HepG2 (cell line): ENCODE results near the gene PHF2. TPM values are rescaled to one million over a fixed set of nuclear protein-coding genes. Genes with fewer than 3 reads are reported as not detected.
A peak's percentile ranks its signal among the peaks of the same experiment; 100 is the strongest.

ENCODE experiments used
- CENPT ChIP-seq: sonication (generic); formaldehyde crosslinking; IDR thresholded peaks from 2 replicates; pipeline ENCODE4 v1.8.0; 2022; ENCODE audit warnings: low read depth, mild to moderate bottlenecking, moderate library complexity, missing genetic modification reagents
- NFIB ChIP-seq: sonication (generic); formaldehyde crosslinking; IDR thresholded peaks from 2 replicates; pipeline ENCODE4 v1.9.0; 2021; ENCODE audit warnings: missing genetic modification reagents, mild to moderate bottlenecking, borderline replicate concordance
- TGIF2 ChIP-seq: IDR thresholded peaks from 2 replicates; pipeline ENCODE4 v1.6.1; 2016; ENCODE audit warnings: control low read depth, missing compliant biosample characterization
- ZNF496 ChIP-seq: sonication (generic); formaldehyde crosslinking; IDR thresholded peaks from 2 replicates; pipeline ENCODE4 v1.8.1; 2023; ENCODE audit warnings: mild to moderate bottlenecking, moderate library complexity, missing genetic modification reagents; ENCODE audit not compliant: insufficient replicate concordance
- polyA plus RNA-seq, 8 experiments: library from polyadenylated mRNA; depleted of rRNA in 3 of 8; stranded (reverse) in 7 of 8; unstranded in 1 of 8; fragments of >200 nt; fragmentation: Illumina TruSeq in 4 of 8; extraction: Trizol in 4 of 8; gene quantifications; 2 replicates each; pipeline versions ENCODE4 v1.2.1 to v1.2.3, GENCODE V29; 2011 to 2016; ENCODE audit warnings: low read depth in 4 of 8, missing spikeins in 1 of 8, mixed read lengths in 1 of 8; ENCODE audit not compliant: insufficient read depth in 1 of 8
- total RNA-seq, 5 experiments: library from RNA; depleted of rRNA; stranded (reverse); fragments of >200 nt; fragmentation: Illumina TruSeq; extraction: Trizol; gene quantifications; 2 replicates each; pipeline ENCODE4 v1.2.3, GENCODE V29; 2016; ENCODE audit warnings: low read depth in 1 of 5
- TF ChIP-seq, protein P1 (sequence below): sonication (generic); formaldehyde crosslinking; IDR thresholded peaks from 2 replicates; pipeline ENCODE4 v1.4.0; 2020; ENCODE audit warnings: mild to moderate bottlenecking, missing genetic modification reagents
- TF ChIP-seq, protein P2 (sequence below): IDR thresholded peaks from 2 replicates; pipeline ENCODE4 v1.6.1; 2016
- TF ChIP-seq, protein P3 (sequence below), 2 experiments: sonication (generic) in 1 of 2; formaldehyde crosslinking in 1 of 2; IDR thresholded peaks; 2 replicates each; pipeline versions ENCODE4 v1.5.1 to v1.6.1; 2011 to 2020; ENCODE audit warnings: borderline replicate concordance in 1 of 2, low read depth in 1 of 2, low read length in 1 of 2, mild to moderate bottlenecking in 1 of 2, missing genetic modification reagents in 1 of 2, moderate library complexity in 1 of 2
- TF ChIP-seq, protein P4 (sequence below): sonication (generic); formaldehyde crosslinking; IDR thresholded peaks from 2 replicates; pipeline ENCODE4 v1.4.0; 2020; ENCODE audit warnings: missing genetic modification reagents, borderline replicate concordance
- TF ChIP-seq, protein P5 (sequence below): IDR thresholded peaks from 2 replicates; pipeline ENCODE4 v1.6.1; 2018; ENCODE audit warnings: missing genetic modification reagents

The PHF2 gene
- total and polyA plus RNA-seq, 2 of the 13 experiments (the other 11 are each of a cell fraction or from before 2014, with no cell fraction given) = 6.6 to 9.1 TPM

DNA sequence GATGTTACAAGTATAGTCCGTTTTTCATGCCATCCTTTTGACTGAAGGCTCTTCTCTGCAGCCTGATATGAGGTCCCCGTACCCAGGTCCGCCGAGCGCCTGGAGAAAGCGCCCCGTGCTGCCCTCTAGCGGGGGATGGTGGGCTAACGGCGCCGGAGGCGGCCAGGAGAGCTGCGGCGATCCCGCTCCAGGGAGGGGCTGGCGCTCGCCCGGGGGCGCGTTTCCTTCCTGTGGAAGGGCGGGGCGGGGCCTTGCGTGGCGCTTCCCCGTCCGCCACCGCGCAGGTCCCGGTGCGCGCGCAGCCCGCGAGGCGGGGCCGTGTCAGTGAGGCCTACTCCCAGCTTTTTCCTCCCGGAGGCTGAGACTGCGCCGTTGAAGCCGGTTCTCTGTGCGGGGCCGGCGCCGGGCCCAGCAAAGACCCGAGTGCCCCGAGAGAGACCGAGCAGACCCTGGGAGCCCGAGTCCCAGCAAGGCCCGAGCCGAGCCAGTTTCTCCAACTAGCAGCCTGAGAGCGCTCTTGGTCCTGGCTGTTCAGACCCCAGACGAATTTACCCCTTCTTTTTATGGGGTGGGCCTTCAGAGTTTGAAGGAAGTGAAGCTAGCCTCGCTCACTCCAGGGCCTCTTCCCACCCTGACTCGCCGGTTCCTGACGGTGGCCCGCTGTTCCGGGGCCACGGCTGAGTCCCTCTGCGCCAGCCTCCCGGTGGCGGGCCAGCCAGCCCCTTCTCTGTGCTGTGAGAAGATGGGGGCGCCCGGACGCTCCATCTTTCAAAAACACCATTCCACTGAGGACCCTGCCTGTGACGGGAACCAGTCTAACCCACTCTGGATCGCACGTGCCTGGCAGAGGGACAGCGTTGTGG lies 9.7 kb upstream of the PHF2 start (continued):
- TF ChIP-seq, protein P1, sequence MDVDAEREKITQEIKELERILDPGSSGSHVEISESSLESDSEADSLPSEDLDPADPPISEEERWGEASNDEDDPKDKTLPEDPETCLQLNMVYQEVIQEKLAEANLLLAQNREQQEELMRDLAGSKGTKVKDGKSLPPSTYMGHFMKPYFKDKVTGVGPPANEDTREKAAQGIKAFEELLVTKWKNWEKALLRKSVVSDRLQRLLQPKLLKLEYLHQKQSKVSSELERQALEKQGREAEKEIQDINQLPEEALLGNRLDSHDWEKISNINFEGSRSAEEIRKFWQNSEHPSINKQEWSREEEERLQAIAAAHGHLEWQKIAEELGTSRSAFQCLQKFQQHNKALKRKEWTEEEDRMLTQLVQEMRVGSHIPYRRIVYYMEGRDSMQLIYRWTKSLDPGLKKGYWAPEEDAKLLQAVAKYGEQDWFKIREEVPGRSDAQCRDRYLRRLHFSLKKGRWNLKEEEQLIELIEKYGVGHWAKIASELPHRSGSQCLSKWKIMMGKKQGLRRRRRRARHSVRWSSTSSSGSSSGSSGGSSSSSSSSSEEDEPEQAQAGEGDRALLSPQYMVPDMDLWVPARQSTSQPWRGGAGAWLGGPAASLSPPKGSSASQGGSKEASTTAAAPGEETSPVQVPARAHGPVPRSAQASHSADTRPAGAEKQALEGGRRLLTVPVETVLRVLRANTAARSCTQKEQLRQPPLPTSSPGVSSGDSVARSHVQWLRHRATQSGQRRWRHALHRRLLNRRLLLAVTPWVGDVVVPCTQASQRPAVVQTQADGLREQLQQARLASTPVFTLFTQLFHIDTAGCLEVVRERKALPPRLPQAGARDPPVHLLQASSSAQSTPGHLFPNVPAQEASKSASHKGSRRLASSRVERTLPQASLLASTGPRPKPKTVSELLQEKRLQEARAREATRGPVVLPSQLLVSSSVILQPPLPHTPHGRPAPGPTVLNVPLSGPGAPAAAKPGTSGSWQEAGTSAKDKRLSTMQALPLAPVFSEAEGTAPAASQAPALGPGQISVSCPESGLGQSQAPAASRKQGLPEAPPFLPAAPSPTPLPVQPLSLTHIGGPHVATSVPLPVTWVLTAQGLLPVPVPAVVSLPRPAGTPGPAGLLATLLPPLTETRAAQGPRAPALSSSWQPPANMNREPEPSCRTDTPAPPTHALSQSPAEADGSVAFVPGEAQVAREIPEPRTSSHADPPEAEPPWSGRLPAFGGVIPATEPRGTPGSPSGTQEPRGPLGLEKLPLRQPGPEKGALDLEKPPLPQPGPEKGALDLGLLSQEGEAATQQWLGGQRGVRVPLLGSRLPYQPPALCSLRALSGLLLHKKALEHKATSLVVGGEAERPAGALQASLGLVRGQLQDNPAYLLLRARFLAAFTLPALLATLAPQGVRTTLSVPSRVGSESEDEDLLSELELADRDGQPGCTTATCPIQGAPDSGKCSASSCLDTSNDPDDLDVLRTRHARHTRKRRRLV (CRISPR knock-in tag) = peak; percentile 65; the same call in 1 of the 2 replicates
- TF ChIP-seq, protein P2, sequence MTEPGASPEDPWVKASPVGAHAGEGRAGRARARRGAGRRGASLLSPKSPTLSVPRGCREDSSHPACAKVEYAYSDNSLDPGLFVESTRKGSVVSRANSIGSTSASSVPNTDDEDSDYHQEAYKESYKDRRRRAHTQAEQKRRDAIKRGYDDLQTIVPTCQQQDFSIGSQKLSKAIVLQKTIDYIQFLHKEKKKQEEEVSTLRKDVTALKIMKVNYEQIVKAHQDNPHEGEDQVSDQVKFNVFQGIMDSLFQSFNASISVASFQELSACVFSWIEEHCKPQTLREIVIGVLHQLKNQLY = no peak
- no peak for TF ChIP-seq CENPT
- TF ChIP-seq, protein P3, sequence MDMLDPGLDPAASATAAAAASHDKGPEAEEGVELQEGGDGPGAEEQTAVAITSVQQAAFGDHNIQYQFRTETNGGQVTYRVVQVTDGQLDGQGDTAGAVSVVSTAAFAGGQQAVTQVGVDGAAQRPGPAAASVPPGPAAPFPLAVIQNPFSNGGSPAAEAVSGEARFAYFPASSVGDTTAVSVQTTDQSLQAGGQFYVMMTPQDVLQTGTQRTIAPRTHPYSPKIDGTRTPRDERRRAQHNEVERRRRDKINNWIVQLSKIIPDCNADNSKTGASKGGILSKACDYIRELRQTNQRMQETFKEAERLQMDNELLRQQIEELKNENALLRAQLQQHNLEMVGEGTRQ (IDR thresholded peaks at IDR 0.05; ENCODE audit: low read depth, low read length) = no peak
- TF ChIP-seq, protein P3 (CRISPR knock-in tag; IDR thresholded peaks at IDR 0.05; ENCODE audit: borderline replicate concordance) = no peak
- TF ChIP-seq NFIB (CRISPR knock-in tag) = no peak
- TF ChIP-seq ZNF496 (CRISPR knock-in tag) = no peak
- no peak for TF ChIP-seq TGIF2
- TF ChIP-seq, protein P4, sequence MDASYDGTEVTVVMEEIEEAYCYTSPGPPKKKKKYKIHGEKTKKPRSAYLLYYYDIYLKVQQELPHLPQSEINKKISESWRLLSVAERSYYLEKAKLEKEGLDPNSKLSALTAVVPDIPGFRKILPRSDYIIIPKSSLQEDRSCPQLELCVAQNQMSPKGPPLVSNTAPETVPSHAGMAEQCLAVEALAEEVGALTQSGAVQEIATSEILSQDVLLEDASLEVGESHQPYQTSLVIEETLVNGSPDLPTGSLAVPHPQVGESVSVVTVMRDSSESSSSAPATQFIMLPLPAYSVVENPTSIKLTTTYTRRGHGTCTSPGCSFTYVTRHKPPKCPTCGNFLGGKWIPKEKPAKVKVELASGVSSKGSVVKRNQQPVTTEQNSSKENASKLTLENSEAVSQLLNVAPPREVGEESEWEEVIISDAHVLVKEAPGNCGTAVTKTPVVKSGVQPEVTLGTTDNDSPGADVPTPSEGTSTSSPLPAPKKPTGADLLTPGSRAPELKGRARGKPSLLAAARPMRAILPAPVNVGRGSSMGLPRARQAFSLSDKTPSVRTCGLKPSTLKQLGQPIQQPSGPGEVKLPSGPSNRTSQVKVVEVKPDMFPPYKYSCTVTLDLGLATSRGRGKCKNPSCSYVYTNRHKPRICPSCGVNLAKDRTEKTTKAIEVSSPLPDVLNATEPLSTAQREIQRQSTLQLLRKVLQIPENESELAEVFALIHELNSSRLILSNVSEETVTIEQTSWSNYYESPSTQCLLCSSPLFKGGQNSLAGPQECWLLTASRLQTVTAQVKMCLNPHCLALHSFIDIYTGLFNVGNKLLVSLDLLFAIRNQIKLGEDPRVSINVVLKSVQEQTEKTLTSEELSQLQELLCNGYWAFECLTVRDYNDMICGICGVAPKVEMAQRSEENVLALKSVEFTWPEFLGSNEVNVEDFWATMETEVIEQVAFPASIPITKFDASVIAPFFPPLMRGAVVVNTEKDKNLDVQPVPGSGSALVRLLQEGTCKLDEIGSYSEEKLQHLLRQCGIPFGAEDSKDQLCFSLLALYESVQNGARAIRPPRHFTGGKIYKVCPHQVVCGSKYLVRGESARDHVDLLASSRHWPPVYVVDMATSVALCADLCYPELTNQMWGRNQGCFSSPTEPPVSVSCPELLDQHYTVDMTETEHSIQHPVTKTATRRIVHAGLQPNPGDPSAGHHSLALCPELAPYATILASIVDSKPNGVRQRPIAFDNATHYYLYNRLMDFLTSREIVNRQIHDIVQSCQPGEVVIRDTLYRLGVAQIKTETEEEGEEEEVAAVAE (CRISPR knock-in tag) = no peak
- TF ChIP-seq, protein P5, sequence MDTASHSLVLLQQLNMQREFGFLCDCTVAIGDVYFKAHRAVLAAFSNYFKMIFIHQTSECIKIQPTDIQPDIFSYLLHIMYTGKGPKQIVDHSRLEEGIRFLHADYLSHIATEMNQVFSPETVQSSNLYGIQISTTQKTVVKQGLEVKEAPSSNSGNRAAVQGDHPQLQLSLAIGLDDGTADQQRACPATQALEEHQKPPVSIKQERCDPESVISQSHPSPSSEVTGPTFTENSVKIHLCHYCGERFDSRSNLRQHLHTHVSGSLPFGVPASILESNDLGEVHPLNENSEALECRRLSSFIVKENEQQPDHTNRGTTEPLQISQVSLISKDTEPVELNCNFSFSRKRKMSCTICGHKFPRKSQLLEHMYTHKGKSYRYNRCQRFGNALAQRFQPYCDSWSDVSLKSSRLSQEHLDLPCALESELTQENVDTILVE (CRISPR knock-in tag) = peak; percentile 41; the same call in 1 of the 2 replicates
